AG10803 (cell line): ENCODE measurements around the gene RGS1.

Experiments used
- DNase-seq: peaks from one replicate; pipeline ENCODE4 v3.0.0; 2010; ENCODE audit warnings: low read depth
- H3K4me3 ChIP-seq: 2 replicates; pipeline ENCODE4 v1.5.1; 2011; ENCODE audit warnings: mild to moderate bottlenecking, low read length, control low read depth
- CTCF ChIP-seq: conservative IDR thresholded peaks from 2 replicates; pipeline ENCODE4 v1.5.1; 2011; ENCODE audit warnings: mild to moderate bottlenecking, low read length, control low read depth, inconsistent platforms

The RGS1 gene

GRCh38 chr1:192577145-192578140 lies 1.9 kb downstream of the RGS1 start:
- H3K4me3 ChIP-seq: no peak overlapping the region
- DNase-seq: no peak
- TF ChIP-seq CTCF: no peak

GRCh38 chr1:192578144-192578909 lies 2.8 kb downstream of the RGS1 start:
- no peak overlapping the region for H3K4me3 ChIP-seq
- DNase-seq: no peak
- no peak for TF ChIP-seq CTCF

- no peak overlapping the region for H3K4me3 ChIP-seq
Observed at GRCh38 chr1:192579010-192579738, 3.6 kb downstream of the RGS1 start.

DNA sequence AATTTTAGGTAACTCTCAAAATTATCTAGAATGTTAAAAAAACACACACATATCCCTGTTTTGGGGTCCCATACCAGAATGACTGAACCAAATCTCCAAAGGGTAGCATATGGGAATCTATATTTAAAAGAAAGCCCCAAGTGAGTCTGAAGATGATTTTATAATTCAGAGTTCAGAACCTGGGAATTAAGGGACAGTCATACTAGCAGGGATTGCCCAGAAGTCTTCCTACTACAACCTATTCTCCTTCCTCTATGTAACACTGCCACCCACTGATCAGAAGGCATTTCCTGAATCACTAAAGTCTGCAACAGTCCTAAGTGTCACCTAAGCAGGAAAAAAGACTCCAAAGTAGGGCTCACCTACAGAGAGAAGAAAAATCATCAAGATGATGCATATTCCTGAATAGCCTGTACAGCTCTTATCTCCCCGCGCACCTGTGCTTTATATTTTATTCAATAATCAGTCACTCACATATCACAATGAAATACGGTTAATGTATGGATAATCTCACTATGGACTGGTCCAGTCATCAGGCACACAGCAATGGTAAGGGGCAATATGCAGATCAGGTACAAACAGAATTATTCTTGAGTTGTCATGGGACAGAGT lies 4.9 kb downstream of the RGS1 start:
- no peak overlapping the region for H3K4me3 ChIP-seq

More at GRCh38 chr1:192579010-192579738, 3.6 kb downstream of the RGS1 start:
- DNase-seq: no peak
- no peak for TF ChIP-seq CTCF

DNA sequence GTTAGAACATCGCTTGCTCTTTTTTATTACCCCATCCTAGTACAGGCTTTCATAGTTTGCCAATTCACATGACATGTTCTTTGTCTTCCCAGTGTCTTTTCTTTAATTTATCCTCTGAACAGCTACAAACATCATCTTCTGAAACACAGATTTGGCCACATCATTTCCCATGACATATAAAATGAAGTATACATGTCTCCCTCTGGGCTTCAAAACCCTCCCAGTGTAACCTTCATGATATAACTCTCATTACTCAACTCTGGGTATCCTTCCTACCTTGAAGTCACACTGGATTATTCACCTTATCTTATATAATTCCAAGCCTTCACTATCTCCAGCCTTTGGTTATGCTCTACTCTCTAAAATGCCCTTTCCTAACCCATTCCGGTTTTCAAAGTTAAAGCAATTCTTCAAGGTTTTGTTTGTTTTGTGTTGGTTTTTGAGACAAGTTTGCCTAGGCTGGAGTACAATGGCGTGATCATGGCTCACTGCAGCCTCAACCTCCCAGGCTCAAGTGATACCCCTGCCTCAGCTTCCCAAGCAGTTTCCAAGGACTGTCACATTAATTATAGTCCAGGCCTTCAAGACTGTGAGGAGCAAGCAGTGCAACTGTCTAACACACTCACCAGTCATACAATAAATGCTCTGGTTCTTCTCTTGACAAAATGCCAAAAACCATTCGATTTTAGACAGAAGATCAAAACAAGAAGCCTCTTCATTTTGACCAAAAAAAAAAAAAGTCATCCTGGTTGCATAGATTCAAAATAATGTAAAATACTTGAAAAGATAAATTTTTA lies 5.8 kb downstream of the RGS1 start:
- no peak for TF ChIP-seq CTCF
- no peak overlapping the region for H3K4me3 ChIP-seq
- no peak for DNase-seq

More for the DNA sequence above, 4.9 kb downstream of the RGS1 start:
- peak; percentile 68 for TF ChIP-seq CTCF
- peak; percentile 73 for DNase-seq

- H3K4me3 ChIP-seq: no peak overlapping the region
- TF ChIP-seq CTCF: no peak
- no peak for DNase-seq
Observed at GRCh38 chr1:192584866-192585265, 9.3 kb downstream of the RGS1 start.
